HCT116 (cell line): ENCODE measurements around the gene FAM53A. TPM values are rescaled to one million over a fixed set of nuclear protein-coding genes. Genes with fewer than 3 reads are reported as not detected.

Experiments used
- ATAC-seq: fragments of 200-7000 bp; cut with Tn5 transposase; 2 replicates; pipeline ENCODE4 v1.9.1; 2020; ENCODE audit warnings: mild to moderate bottlenecking, moderate library complexity
- BruUV-seq: library from RNA; stranded (reverse); fragments of 400-500 nt; replicated peaks from 2 replicates; lab custom pipeline; 2021; lab: Mats Ljungman, UMichigan
- CTCF ChIA-PET: fragments of 300-600 bp; sonication (Branson Sonifier 250); formaldehyde crosslinking; loops from one replicate; lab custom pipeline; 2021; ENCODE audit warnings: antibody characterized with exemption; lab: Charles Lee
- POLR2A ChIA-PET: fragments of 300-600, 350-600 bp; sonication (Branson Sonifier 250); formaldehyde crosslinking; loops from one replicate; lab custom pipeline; 2021; ENCODE audit warnings: antibody characterized with exemption; lab: Charles Lee
- RAD21 ChIA-PET, 2 experiments: fragments of 300-600 bp; sonication (Branson Sonifier 250); formaldehyde crosslinking; loops; one replicate each; lab custom pipeline; 2023; ENCODE audit warnings: low total read pairs in 2 of 2; ENCODE audit not compliant: uncharacterized antibody in 2 of 2, unreplicated experiment in 2 of 2, low non-redundant PET in 1 of 2; lab: Charles Lee
- DNase-seq: peaks from one replicate; pipeline ENCODE4 v3.0.0-alpha.2; 2010; ENCODE audit warnings: low read depth, low spot score
- H2AFZ ChIP-seq: fragments of 200-600 bp; shearing (Covaris generic), sonication (generic); 2 replicates; pipeline ENCODE4 v1.6.1; 2017; ENCODE audit warnings: low read depth, mixed run types, mixed read lengths, antibody characterized with exemption, low read length; ENCODE audit not compliant: poor library complexity, severe bottlenecking
- H3K27ac ChIP-seq: 2 replicates; pipeline ENCODE4 v1.5.1; 2012; ENCODE audit warnings: low read depth, low read length
- H3K27me3 ChIP-seq: fragments of 200-600 bp; sonication (generic); 2 replicates; pipeline ENCODE4 v1.6.1; 2016; ENCODE audit warnings: mixed run types, low read length, mixed read lengths; ENCODE audit not compliant: insufficient read depth
- H3K36me3 ChIP-seq, 2 experiments: fragments of 200-500 bp in 1 of 2; fragments of 200-600 bp in 1 of 2; sonication (Bioruptor generic) in 1 of 2; sonication (generic) in 1 of 2; 2 replicates each; pipeline versions ENCODE4 v1.5.1 to v1.6.1; 2014 to 2016; ENCODE audit warnings: low read length in 2 of 2, inconsistent platforms in 1 of 2, mixed read lengths in 1 of 2, mixed run types in 1 of 2; ENCODE audit not compliant: insufficient read depth in 2 of 2, control insufficient read depth in 1 of 2
- H3K4me1 ChIP-seq, 2 experiments: fragments of 200-600 bp in 1 of 2; sonication (generic) in 1 of 2; 2 replicates each; pipeline versions ENCODE4 v1.5.1 to v1.6.1; 2012 to 2017; ENCODE audit warnings: low read length in 2 of 2, inconsistent platforms in 1 of 2, mild to moderate bottlenecking in 1 of 2, mixed read lengths in 1 of 2, mixed run types in 1 of 2, moderate library complexity in 1 of 2; ENCODE audit not compliant: insufficient read depth in 2 of 2, control insufficient read depth in 1 of 2
- H3K4me2 ChIP-seq: fragments of 200-600 bp; sonication (generic); 2 replicates; pipeline ENCODE4 v1.6.1; 2017; ENCODE audit warnings: mixed run types, low read length, mixed read lengths
- H3K4me3 ChIP-seq, 2 experiments: fragments of 200-600 bp in 1 of 2; sonication (generic) in 1 of 2; replicated peaks in 1 of 2; 2 replicates each; pipeline ENCODE4 v1.5.1; 2011 to 2016; ENCODE audit warnings: low read length in 2 of 2, control low read depth in 1 of 2, low read depth in 1 of 2, mild to moderate bottlenecking in 1 of 2, mixed read lengths in 1 of 2, mixed run types in 1 of 2
- H3K79me2 ChIP-seq: fragments of 200-600 bp; sonication (generic); 2 replicates; pipeline ENCODE4 v1.6.1; 2017; ENCODE audit warnings: mild to moderate bottlenecking, mixed run types, low read length, moderate library complexity, mixed read lengths; ENCODE audit not compliant: insufficient read depth
- H3K9ac ChIP-seq: fragments of 200-600 bp; sonication (generic); 2 replicates; pipeline ENCODE4 v1.6.1; 2016; ENCODE audit warnings: low read length, mixed read lengths
- H3K9me2 ChIP-seq: fragments of 200-600 bp; sonication (generic), shearing (Covaris generic); 2 replicates; pipeline ENCODE4 v1.6.1; 2017; ENCODE audit warnings: mixed run types, mild to moderate bottlenecking, moderate library complexity; ENCODE audit not compliant: insufficient read depth
- H3K9me3 ChIP-seq, 2 experiments: fragments of 200-500 bp in 1 of 2; fragments of 200-600 bp in 1 of 2; sonication (Bioruptor generic) in 1 of 2; sonication (generic) in 1 of 2; 2 replicates each; pipeline ENCODE4 v1.6.1; 2014 to 2017; ENCODE audit warnings: low read length in 2 of 2, mixed read lengths in 2 of 2, inconsistent platforms in 1 of 2, low read depth in 1 of 2, mild to moderate bottlenecking in 1 of 2, mixed run types in 1 of 2, moderate library complexity in 1 of 2; ENCODE audit not compliant: control insufficient read depth in 1 of 2, insufficient read depth in 1 of 2
- H4K20me1 ChIP-seq: fragments of 200-600 bp; sonication (generic), shearing (Covaris generic); 2 replicates; pipeline ENCODE4 v1.6.1; 2017; ENCODE audit warnings: mixed run types, mild to moderate bottlenecking, moderate library complexity; ENCODE audit not compliant: insufficient read depth
- CEBPB ChIP-seq: IDR thresholded peaks from 2 replicates; pipeline ENCODE4 v1.6.1; 2012; ENCODE audit warnings: low read depth
- ELF1 ChIP-seq: IDR thresholded peaks from 2 replicates; pipeline ENCODE4 v1.6.1; 2012; ENCODE audit warnings: low read depth, borderline replicate concordance
- EZH2phosphoT487 ChIP-seq: fragments of 200-600 bp; IDR thresholded peaks from 2 replicates; pipeline ENCODE4 v1.6.1; 2018; ENCODE audit warnings: antibody characterized with exemption, borderline replicate concordance
- JUND ChIP-seq: IDR thresholded peaks from 2 replicates; pipeline ENCODE4 v1.6.1; 2012
- SRF ChIP-seq: IDR thresholded peaks from 2 replicates; pipeline ENCODE4 v1.6.1; 2012; ENCODE audit warnings: low read depth
- YY1 ChIP-seq: IDR thresholded peaks from 2 replicates; pipeline ENCODE4 v1.6.1; 2011; ENCODE audit warnings: low read length, low read depth, moderate library complexity, mild to moderate bottlenecking; ENCODE audit not compliant: insufficient replicate concordance; ENCODE audit errors: extremely low read depth
- ZNF274 ChIP-seq: fragments of 200-500 bp; sonication (Bioruptor generic); IDR thresholded peaks from 2 replicates; pipeline ENCODE4 v1.6.1; 2014; ENCODE audit warnings: mild to moderate bottlenecking, low read depth, low read length, inconsistent platforms
- intact Hi-C: fragments of 100-400 bp; cut with micrococcal nuclease; formaldehyde crosslinking; loops from 2 replicates; pipeline ENCODE4 v1.10.0; 2022
- total RNA-seq: library from RNA; stranded (reverse); gene quantifications from one replicate; pipeline ENCODE4 v1.2.1, GENCODE V29; 2021; ENCODE audit not compliant: unreplicated experiment
- TF ChIP-seq, protein P1 (sequence below): IDR thresholded peaks from 2 replicates; pipeline ENCODE4 v1.6.1; 2012

FAM53A gene
- total RNA-seq, 1 experiment from 2014 or later: 1.1 TPM

DNA sequence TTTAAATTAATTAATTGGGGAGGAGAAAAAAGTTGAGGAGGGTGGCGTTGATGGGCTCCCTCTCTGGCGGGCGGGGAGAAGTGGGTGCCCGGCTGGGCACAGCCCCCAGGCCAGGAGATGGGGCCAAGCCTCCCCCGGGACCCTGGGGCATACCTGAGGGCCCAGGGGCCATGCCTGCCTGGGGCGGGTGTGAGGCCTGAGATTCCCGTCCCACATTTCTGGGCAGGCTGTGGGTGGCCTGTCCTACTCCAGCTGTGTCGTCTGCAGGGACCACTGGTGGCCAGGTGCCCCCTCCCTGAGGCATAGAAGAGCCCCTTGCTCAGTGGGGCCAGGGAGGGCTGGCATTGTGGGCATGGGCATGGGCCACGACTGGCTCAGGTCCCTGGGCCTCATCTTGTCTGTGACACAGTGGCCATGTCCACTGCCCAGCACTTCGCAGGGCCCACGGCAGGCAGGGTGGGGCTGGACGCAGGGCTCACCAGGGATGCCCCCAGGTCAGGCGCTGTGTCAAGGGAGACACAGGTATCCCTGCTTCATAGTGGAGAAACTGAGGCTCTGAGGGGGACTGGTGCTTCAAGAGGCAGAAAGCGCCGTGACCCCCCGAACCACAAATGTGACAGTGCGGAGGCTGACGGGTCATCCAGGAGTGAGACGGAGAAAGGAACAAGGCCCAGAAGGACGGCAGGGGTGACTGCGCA, 60.1 kb downstream of the FAM53A start:
- POLR2A ChIA-PET: no interaction called here
- no peaks in the 10 kb centered on the region for H3K79me2 ChIP-seq
- H3K27ac ChIP-seq: peak overlapping the region; percentile 6; the same call in 1 of the 2 replicates
- no peaks in the 10 kb centered on the region for H3K27me3 ChIP-seq
- H3K4me2 ChIP-seq: no peak overlapping the region
- CTCF ChIA-PET: no interaction called here
- H2AFZ ChIP-seq: no peak overlapping the region
- H3K4me3 ChIP-seq: no peak overlapping the region
- RAD21 ChIA-PET: no interaction called here
- no peaks in the 10 kb centered on the region for H3K9me3 ChIP-seq
- no peaks in the 10 kb centered on the region for H3K36me3 ChIP-seq
- H3K4me1 ChIP-seq: no peaks in the 10 kb centered on the region
- H4K20me1 ChIP-seq: no peaks in the 10 kb centered on the region
- H3K9me2 ChIP-seq: no peaks in the 10 kb centered on the region
- H3K9ac ChIP-seq: no peak overlapping the region
- TF ChIP-seq SRF: no peak
- no peak for TF ChIP-seq CEBPB
- TF ChIP-seq ELF1: no peak
- TF ChIP-seq, protein P1, sequence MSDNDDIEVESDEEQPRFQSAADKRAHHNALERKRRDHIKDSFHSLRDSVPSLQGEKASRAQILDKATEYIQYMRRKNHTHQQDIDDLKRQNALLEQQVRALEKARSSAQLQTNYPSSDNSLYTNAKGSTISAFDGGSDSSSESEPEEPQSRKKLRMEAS: no peak
- no peak for ATAC-seq
- no peak for DNase-seq
- intact Hi-C loops: no loop called here
- BruUV-seq: no TSS peak

- TF ChIP-seq EZH2phosphoT487: no peak
- TF ChIP-seq JUND: no peak
- no peak for TF ChIP-seq YY1
- TF ChIP-seq ZNF274: no peak
- TF ChIP-seq, all 23 proteins: peak for 0
- DNase-seq: no peak
Observed at GRCh38 chr4:1623400-1623799, 60.7 kb downstream of the FAM53A start.

More at GRCh38 chr4:1623400-1623799, 60.7 kb downstream of the FAM53A start:
- Histone ChIP-seq H3K9me3 (no peaks in the 10 kb centered on the region), H4K20me1 (no peaks in the 10 kb centered on the region), H3K36me3 (no peaks in the 10 kb centered on the region), H2AFZ (no peak overlapping the region), H3K4me1 (no peaks in the 10 kb centered on the region), H3K27me3 (no peaks in the 10 kb centered on the region), H3K9me2 (no peaks in the 10 kb centered on the region), H3K4me2 (no peak overlapping the region), H3K9ac (no peak overlapping the region), H3K27ac (no peak overlapping the region), H3K79me2 (no peaks in the 10 kb centered on the region), H3K4me3 (no peak overlapping the region)
- BruUV-seq: no TSS peak
- ChIA-PET CTCF (no interaction called here), POLR2A (no interaction called here), RAD21 (no interaction called here)
- intact Hi-C loops: no loop called here
- ATAC-seq: no peak
